Left lung (tissue), 10 donors: ENCODE results near the gene DPYSL3. TPM values are rescaled to one million over a fixed set of nuclear protein-coding genes. Genes with fewer than 3 reads are reported as not detected.
A peak's percentile ranks its signal among the peaks of the same experiment; 100 is the strongest.
"Not testable (repeated sequence)": the region's sequence is repeated elsewhere in the genome, so short reads cannot be mapped to it uniquely, and the experiment has no call there.

Experiments
- ATAC-seq: fragments of 200-7000 bp; cut with Tn5 transposase; one replicate; pipeline ENCODE4 v1.9.1; 2020; ENCODE audit warnings: moderate library complexity
- DNase-seq, 4 donors: peaks; one replicate each; pipeline ENCODE4 v3.0.0-alpha.2; 2013 to 2020
- H3K27ac ChIP-seq, 2 donors: fragments of 200-600 bp; sonication (generic) in 1 of 2; one replicate each; pipeline versions ENCODE4 v1.5.0 to v1.8.0; 2020 to 2021
- H3K27me3 ChIP-seq, 2 donors: fragments of 200-600 bp; sonication (generic) in 1 of 2; one replicate each; pipeline versions ENCODE4 v1.5.0 to v1.8.0; 2020 to 2021
- H3K36me3 ChIP-seq, 2 donors: fragments of 200-600 bp; sonication (generic) in 1 of 2; one replicate each; pipeline versions ENCODE4 v1.5.0 to v1.8.0; 2020 to 2021
- H3K4me1 ChIP-seq, 2 donors: fragments of 200-600 bp; one replicate each; pipeline ENCODE4 v1.8.0; 2021
- H3K4me3 ChIP-seq, 2 donors: fragments of 200-600 bp; sonication (generic) in 1 of 2; one replicate each; pipeline versions ENCODE4 v1.5.0 to v1.8.0; 2020 to 2021; ENCODE audit warnings: mild to moderate bottlenecking in 1 of 2
- H3K9me3 ChIP-seq, 2 donors: fragments of 200-600 bp; sonication (generic) in 1 of 2; one replicate each; pipeline versions ENCODE4 v1.5.0 to v1.8.0; 2020 to 2021
- CTCF ChIP-seq, 2 donors: fragments of 200-600 bp; sonication (generic) in 1 of 2; IDR thresholded peaks; one replicate each; pipeline versions ENCODE4 v1.5.0 to v1.8.0; 2021; ENCODE audit warnings: antibody characterized with exemption in 2 of 2
- intact Hi-C, 2 donors: fragments of 100-400 bp; cut with DNase I; formaldehyde crosslinking; loops; one replicate each; pipeline versions ENCODE4 v1.11.2 to v1.14.2; 2022
- polyA plus RNA-seq, 6 donors: library from polyadenylated mRNA; unstranded; fragments of 120-200 nt; gene quantifications; one replicate each; pipeline ENCODE4 v1.2.1, GENCODE V29; 2013; ENCODE audit not compliant: insufficient read length in 6 of 6
- total RNA-seq, 2 donors: library from RNA; stranded (reverse); fragmentation: NEBNext Ultra II Directional; extraction: Animal tissue kit (Norgen Biotek cat#: 25700); gene quantifications; one replicate each; pipeline ENCODE4 v1.2.1, GENCODE V29; 2021
- donor health status: DM: no; HTN: yes; CAD: no.
- donor health status: DM: no; HTN: no; CAD: no.

The DPYSL3 gene
- total and polyA plus RNA-seq, 8 donors: 64.3 to 94.3 (median 79.0) TPM

- H3K36me3 ChIP-seq: no peaks in the 10 kb centered on the region
- no peak for DNase-seq
- H3K27ac ChIP-seq: no peak overlapping the region
- no peak for TF ChIP-seq CTCF (IDR thresholded peaks at IDR 0.05)
- no peak overlapping the region for H3K4me3 ChIP-seq
- H3K27me3 ChIP-seq: no peaks in the 10 kb centered on the region
- intact Hi-C loops: loop anchor here in 1 of 2 donors (10.0 kb wide), 1 partner anchor 147 kb away; no protein-coding TSS in a partner anchor
- ATAC-seq: no peak
- no peaks in the 10 kb centered on the region for H3K9me3 ChIP-seq
- H3K4me1 ChIP-seq: no peaks in the 10 kb centered on the region
Measured at GRCh38 chr5:147372191-147372590, 137.7 kb downstream of the DPYSL3 start.

- no peaks in the 10 kb centered on the region for H3K9me3 ChIP-seq
- ATAC-seq (no peak), DNase-seq (no peak)
- TF ChIP-seq CTCF (IDR thresholded peaks at IDR 0.05): no peak
- no peaks in the 10 kb centered on the region for H3K36me3 ChIP-seq
- no peak overlapping the region for H3K27ac ChIP-seq
- intact Hi-C loops: loop anchor here in 1 of 2 donors (10.0 kb wide), 1 partner anchor 146 kb away; no protein-coding TSS in a partner anchor
- H3K4me1 ChIP-seq: no peaks in the 10 kb centered on the region
- no peaks in the 10 kb centered on the region for H3K27me3 ChIP-seq
- H3K4me3 ChIP-seq: no peak overlapping the region
Measured at GRCh38 chr5:147371290-147371689, 138.6 kb downstream of the DPYSL3 start.

DNA sequence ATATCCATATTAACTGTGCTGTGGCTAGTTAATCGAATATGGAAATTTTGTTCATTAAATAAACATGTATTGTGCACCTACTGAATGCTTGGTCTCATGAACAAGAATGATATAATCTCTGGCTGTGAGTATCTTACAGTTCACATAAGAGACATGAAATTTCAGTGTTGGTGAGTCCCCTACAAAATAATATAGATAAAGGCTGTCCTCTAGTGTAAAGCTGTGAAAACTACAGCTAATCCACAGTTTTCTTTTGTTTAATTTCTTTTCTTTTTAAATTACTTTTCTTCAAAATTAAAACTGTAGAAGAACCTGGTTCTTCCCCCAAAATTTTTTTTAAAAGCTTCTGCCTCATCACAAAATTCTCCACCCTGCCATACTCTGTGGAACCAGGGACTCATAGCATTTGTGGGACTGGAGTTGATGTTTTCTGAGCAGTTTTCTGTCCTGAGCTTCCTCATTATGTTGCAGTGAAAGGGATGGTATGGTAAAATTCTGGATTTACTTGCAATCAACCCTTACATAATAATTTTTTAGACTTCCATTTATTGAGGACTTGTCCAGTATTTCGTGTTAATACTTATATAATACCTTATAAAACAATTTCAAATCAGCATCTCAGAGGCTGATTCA, 140.0 kb downstream of the DPYSL3 start:
- intact Hi-C loops: loop anchor here in 1 of 2 donors (10.0 kb wide), 1 partner anchor 145 kb away; no protein-coding TSS in a partner anchor
- no peaks in the 10 kb centered on the region for H3K36me3 ChIP-seq
- TF ChIP-seq CTCF (IDR thresholded peaks at IDR 0.05): peak in 1 of 2 donors; percentile 56
- no peaks in the 10 kb centered on the region for H3K9me3 ChIP-seq
- ATAC-seq (peak; percentile 78), DNase-seq (no peak)
- H3K27me3 ChIP-seq: no peaks in the 10 kb centered on the region
- no peak overlapping the region for H3K4me3 ChIP-seq
- no peak overlapping the region for H3K27ac ChIP-seq
- H3K4me1 ChIP-seq: no peaks in the 10 kb centered on the region

GRCh38 chr5:147367381-147367780, 142.5 kb downstream of the DPYSL3 start:
- H3K4me3 ChIP-seq, intact Hi-C loops, H3K9me3 ChIP-seq, H3K4me1 ChIP-seq, H3K36me3 ChIP-seq, H3K27ac ChIP-seq, DNase-seq, H3K27me3 ChIP-seq, ATAC-seq: not testable (repeated sequence)

GRCh38 chr5:147361441-147362175, 148.3 kb downstream of the DPYSL3 start:
- TF ChIP-seq CTCF (IDR thresholded peaks at IDR 0.05): no peak
- Histone ChIP-seq H3K4me1 (no peaks in the 10 kb centered on the region), H3K9me3 (no peaks in the 10 kb centered on the region), H3K4me3 (no peak overlapping the region), H3K27me3 (no peaks in the 10 kb centered on the region), H3K36me3 (no peaks in the 10 kb centered on the region), H3K27ac (no peak overlapping the region)
- intact Hi-C loops: no loop called here
- DNase-seq (no peak), ATAC-seq (no peak)
